Astrocyte of the cerebellum (primary cell): ENCODE results near the gene TRABD2A.

Experiments used
- DNase-seq: peaks from one replicate; pipeline ENCODE4 v3.0.0-alpha.2; 2011; ENCODE audit warnings: low read depth
- H3K4me3 ChIP-seq: 2 replicates; pipeline ENCODE4 v1.5.1; 2011; ENCODE audit warnings: mild to moderate bottlenecking, low read depth, low read length, moderate library complexity
- in situ Hi-C: cut with HindIII; loops from 2 replicates; pipeline ENCODE4 v1.10.0; 2017; ENCODE audit warnings: low sequenced_read_pairs
- TF ChIP-seq, protein P1 (sequence below): IDR thresholded peaks from 2 replicates; pipeline ENCODE4 v1.5.1; 2012; ENCODE audit warnings: low read length, low read depth, moderate library complexity, mild to moderate bottlenecking; ENCODE audit errors: missing control alignments

Gene TRABD2A

DNA sequence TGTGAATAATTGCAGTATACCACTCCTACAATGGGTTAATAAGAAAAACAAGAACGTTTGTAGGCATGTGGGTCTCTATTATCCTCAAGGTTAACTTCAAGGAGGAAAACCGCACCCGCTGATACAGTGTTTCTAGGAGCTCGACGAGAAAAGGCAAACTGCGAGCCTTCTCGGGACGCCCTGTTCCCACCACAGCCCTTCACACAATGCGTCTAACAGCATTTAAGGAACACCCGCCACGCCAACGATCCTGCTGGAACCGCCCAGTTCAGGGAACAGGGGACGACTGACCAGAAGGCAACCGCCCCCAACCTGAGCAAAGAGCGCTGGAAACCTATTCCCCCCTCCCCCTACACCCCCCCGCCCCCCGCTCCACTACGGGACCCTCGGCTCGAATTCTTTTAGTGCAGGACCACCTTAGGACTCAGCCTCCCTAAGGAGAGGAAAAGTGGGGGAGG is 23.9 kb upstream of the TRABD2A start:
- TF ChIP-seq, protein P1, sequence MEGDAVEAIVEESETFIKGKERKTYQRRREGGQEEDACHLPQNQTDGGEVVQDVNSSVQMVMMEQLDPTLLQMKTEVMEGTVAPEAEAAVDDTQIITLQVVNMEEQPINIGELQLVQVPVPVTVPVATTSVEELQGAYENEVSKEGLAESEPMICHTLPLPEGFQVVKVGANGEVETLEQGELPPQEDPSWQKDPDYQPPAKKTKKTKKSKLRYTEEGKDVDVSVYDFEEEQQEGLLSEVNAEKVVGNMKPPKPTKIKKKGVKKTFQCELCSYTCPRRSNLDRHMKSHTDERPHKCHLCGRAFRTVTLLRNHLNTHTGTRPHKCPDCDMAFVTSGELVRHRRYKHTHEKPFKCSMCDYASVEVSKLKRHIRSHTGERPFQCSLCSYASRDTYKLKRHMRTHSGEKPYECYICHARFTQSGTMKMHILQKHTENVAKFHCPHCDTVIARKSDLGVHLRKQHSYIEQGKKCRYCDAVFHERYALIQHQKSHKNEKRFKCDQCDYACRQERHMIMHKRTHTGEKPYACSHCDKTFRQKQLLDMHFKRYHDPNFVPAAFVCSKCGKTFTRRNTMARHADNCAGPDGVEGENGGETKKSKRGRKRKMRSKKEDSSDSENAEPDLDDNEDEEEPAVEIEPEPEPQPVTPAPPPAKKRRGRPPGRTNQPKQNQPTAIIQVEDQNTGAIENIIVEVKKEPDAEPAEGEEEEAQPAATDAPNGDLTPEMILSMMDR = no peak
- no peak for DNase-seq
- H3K4me3 ChIP-seq = peak overlapping the region; percentile 97
- in situ Hi-C loops = loop anchor here (10.0 kb wide), 1 partner anchor 60 kb away; no protein-coding TSS in a partner anchor

GRCh38 chr2:84904151-84904550 is 23.3 kb upstream of the TRABD2A start:
- H3K4me3 ChIP-seq = no peak overlapping the region
- in situ Hi-C loops = loop anchor here (10.0 kb wide), 1 partner anchor 61 kb away; no protein-coding TSS in a partner anchor
- TF ChIP-seq, protein P1 = no peak
- DNase-seq = no peak

DNA sequence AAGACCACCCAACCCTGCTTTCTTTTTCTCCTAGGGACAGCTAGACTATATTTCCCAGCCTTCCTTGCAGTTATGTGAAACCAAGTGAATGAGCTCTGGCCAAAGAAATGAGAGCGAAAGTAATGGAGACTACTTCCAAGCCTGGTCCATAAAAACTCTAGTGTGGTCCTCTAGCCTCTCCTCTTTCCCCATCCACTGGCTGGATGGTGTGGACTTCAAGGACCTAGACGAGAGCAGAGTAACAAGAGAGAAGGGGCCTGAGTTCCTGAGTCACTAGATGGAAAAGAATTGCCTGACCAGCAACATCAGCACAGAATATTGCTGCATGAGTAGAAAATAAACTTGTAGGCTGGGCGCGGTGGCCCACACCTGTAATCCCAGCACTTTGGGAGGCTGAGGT is 21.6 kb upstream of the TRABD2A start:
- in situ Hi-C loops = loop anchor here (10.0 kb wide), 1 partner anchor 62 kb away; no protein-coding TSS in a partner anchor
- no peak overlapping the region for H3K4me3 ChIP-seq
- DNase-seq = no peak
- TF ChIP-seq, protein P1 = no peak

- in situ Hi-C loops = loop anchor here (10.0 kb wide), 1 partner anchor 63 kb away; no protein-coding TSS in a partner anchor
- TF ChIP-seq, protein P1 = no peak
- DNase-seq = peak; percentile 94
- no peak overlapping the region for H3K4me3 ChIP-seq
Measured at GRCh38 chr2:84901593-84902120, 20.8 kb upstream of the TRABD2A start.

DNA sequence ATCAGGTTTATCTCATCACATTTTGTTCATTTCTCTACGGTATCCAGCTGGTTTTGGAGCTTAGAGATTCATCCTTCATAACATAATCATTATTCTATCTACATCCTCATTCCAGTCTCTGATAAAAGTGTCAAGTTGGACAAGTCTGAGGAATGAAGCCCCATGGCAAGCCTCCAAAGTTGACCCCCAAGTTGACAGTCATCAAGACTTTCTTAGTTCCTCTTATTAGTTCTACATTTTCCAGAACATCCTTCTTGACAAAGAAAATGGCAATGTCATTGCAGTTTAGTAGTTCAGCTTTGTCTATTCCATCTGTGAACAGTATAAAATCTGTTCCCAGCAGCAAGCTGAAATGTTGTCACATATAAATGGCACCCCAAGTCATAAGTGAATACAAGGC is 20.1 kb upstream of the TRABD2A start:
- H3K4me3 ChIP-seq = no peak overlapping the region
- TF ChIP-seq, protein P1 = no peak
- DNase-seq = no peak
- in situ Hi-C loops = loop anchor here (10.0 kb wide), 1 partner anchor 64 kb away; no protein-coding TSS in a partner anchor

DNA sequence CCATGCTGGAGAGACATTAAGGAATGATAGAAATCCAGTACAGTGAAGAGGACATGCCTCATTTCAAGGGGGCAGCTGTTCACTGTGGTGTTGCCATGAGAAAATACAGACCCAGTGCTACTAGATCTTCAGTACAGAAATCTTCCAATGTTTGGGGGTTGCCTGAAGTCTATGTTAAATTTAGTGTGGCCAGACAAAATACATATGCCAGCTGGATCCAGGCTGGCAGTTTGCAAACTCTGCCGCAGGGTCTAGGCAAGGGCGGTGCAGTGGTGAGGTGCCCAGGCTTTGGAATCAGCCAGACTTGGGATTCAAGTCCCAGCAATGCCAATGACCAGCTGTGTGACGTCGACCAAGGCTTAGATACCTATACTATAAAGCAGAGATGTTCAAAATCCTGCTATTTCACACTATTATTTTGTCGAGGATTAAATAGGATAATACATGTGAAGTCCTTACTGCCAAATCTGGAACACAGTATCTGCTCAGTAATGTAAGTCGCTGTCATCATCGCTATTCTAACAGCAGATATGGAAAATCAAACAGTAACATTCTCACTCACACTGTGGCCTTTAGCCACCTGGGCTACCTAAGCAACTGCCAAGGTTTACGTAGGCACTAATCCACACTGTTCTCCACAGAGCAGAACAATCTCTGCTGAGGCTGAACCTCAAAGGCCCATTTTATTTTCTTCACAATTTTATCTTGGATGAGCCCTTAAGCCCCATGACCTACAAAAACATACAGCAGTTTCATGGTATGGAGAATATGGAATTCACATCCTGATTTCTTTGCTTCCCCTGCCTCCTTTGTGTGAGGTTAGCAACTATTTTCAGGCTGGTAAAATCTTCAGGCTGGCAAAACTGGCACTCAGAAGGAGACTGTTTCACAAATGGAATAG is 18.7 kb upstream of the TRABD2A start:
- in situ Hi-C loops = loop anchor here (10.0 kb wide), 1 partner anchor 65 kb away; no protein-coding TSS in a partner anchor
- TF ChIP-seq, protein P1 = no peak

More for the DNA sequence above, 18.7 kb upstream of the TRABD2A start:
- no peak for DNase-seq
- no peak overlapping the region for H3K4me3 ChIP-seq
